Right renal cortex interstitium (tissue), 3 donors: ENCODE measurements around the gene KCNK2. TPM values are rescaled to one million over a fixed set of nuclear protein-coding genes. Genes with fewer than 3 reads are reported as not detected.
"Not testable (repeated sequence)": the region's sequence is repeated elsewhere in the genome, so short reads cannot be mapped to it uniquely, and the experiment has no call there.

Experiments
- DNase-seq, 3 donors: peaks; one replicate each; pipeline ENCODE4 v3.0.0-alpha.2; 2013; ENCODE audit warnings: low read depth in 3 of 3, low spot score in 2 of 3
- polyA plus RNA-seq, 3 donors: library from polyadenylated mRNA; unstranded; fragments of 120-200 nt; gene quantifications; one replicate each; pipeline ENCODE4 v1.2.1, GENCODE V29; 2013; ENCODE audit not compliant: insufficient read length in 3 of 3

Gene KCNK2
- polyA plus RNA-seq, 3 donors, result 1.9 to 2.5 (median 2.2) TPM

DNA sequence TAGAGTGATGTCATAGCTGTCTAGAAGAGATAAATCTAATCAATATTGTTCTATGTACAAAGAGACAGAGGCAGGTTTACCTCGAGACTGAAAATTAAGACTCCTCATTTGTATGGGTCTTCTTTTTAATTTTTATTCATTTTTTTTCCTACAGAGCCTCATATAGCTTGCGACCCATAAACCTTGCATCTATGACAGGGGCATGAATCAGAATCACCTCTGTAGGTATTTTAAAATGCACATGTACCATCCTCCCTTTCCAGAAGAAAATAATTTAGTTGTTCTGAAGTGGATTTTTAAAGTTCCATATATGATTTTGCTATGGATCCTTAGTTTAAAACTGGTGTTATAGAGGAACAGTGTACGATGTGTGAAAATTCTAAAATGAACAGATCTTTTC is 64.5 kb downstream of the KCNK2 start:
- DNase-seq, result no peak

DNA sequence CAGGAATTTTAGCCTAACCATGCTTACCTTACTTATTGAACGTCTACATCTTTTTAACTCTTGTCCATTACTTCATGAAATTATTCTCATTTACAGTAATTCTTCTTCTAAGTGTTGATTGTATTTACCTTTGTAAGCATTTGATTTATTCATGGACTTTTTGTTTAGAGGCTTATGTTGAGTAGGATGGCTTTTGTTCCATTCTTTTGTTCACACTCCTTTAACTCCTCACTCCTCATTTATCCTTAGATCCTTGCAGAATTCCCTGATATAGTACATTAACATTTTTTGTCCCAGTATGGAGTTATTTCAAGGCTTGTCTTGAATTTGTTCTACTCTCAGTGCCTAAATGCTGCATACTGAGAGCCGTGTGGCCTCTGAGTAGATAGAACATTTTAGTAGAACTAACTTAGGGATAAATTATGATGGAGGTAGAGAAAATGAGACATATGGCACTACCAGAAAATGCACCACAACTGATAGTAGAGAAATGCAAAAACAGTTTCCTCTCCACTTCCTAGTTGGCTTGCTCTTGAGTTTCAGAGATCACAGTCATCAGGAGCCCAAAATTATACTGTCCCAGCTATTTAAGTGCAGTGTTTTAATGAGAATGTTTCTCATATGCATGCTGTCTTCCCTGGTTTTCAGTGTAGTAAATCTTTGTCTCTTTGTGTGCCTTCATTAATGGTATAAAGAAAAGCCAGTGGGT is 69.5 kb downstream of the KCNK2 start:
- no peak for DNase-seq

DNA sequence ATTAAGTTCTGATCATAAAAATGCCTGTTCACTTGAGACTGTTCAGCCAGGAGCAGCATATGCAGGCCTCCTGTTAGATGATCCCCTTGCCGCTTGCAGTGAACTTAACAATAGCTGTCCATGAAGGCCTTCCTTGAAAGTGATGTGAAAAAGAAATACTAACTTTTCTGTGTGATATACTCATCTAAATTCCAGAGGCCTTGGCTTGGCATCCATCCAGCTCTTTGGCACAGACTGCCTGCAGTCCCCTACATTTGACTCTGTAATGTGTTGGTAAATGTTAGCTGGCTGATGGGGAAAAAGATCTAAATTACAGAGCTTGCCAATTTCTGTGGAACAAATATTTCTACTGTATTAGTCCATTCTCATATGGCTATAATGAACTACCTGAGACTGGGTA is 73.7 kb downstream of the KCNK2 start:
- DNase-seq, result no peak

DNA sequence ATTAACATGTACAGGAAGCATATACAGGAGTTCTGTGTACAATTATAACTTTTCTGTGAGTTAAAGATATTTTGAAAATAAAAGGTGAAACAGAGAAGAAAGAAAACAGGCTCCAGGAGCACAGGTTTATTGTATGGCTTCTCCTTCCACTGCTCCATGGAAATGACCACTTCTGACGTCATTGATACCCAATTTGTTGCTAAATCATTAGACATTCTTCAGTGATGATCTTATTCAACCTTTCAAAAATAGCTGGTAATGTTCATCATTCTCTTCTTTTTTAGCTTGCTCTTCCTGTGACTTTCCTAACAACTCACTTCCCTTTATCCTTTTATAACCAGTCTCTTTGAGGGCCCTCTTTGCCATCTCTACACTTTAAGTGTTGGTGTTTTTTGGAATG is 77.8 kb downstream of the KCNK2 start:
- no peak for DNase-seq

DNA sequence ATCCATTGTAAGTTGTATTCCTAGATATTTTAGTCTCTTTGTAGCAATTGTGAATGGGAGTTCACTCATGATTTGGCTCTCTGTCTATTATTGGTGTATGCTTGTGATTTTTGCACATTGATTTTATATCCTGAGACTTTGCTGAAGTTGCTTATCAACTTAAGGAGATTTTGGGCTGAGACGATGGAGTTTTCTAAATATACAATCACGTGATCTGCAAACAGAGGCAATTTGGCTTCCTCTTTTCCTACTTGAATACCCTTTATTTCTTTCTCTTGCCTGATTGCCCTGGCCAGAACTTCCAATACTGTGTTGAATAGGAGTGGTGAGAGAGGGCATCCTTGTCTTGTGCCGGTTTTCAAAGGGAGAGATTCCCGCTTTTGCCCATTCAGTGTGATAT is 80.6 kb downstream of the KCNK2 start:
- not testable (repeated sequence) for DNase-seq

DNA sequence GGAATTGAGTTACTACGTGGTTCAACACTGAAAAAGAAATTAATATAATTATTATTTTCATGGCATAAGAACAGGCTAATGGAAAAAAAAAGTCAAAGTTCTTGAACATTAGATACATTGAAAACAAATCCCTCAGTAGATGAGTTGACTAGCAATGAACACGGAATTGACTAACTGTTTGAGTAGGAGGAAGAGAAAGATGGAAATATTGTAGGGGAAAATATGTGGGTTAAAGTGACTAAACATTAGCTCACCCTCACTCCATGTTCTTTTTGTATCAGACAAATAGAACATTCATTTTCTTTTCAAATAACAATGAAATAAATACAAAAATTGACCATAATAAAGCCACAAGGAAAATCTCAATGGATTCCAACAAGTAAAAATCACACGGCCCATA is 84.3 kb downstream of the KCNK2 start:
- no peak for DNase-seq

DNA sequence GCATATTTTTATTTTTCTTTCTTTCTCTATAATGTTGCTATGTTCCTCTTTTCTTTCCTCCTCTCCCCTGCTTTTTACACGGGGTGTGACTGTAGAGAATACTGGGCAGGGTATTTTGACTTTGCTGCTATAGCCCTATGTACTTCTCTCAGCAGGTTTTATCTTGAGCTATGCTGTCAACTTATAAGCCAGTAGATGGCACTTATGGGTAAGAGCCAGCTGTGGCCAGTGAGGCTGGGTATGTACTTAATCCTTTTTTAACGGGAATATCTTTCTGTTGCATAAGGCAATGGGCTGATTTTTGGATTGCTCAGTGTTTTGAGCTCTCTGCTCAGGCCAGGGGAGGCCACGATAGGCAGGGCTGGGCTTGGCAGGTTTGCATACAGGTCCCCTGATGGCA is 99.0 kb downstream of the KCNK2 start:
- no peak for DNase-seq

DNA sequence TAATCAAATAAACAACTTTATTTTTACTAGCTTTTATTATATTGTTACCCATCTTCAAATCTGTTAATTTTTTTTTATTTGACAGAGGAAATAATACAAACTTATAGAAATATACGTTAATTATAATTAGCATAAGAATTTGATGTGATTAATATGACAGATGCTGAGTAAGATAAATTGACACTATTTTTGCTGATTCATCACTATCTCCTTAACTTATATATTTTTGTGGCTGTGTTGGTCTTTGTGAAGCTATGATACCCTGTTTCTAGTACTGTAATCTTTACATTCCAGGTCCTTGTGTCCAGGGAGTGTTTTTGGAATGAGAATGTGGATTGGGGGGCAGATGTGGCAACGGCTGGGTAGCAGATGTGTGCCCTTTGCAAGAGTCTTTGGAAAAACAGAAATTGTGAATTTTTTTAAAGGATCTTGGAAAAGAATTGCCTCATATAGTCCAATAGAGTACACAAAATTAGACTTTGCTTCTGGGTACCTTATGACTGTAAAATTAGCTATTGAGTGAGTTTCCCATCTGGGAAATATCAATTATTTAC is 102.6 kb downstream of the KCNK2 start:
- no peak for DNase-seq

DNA sequence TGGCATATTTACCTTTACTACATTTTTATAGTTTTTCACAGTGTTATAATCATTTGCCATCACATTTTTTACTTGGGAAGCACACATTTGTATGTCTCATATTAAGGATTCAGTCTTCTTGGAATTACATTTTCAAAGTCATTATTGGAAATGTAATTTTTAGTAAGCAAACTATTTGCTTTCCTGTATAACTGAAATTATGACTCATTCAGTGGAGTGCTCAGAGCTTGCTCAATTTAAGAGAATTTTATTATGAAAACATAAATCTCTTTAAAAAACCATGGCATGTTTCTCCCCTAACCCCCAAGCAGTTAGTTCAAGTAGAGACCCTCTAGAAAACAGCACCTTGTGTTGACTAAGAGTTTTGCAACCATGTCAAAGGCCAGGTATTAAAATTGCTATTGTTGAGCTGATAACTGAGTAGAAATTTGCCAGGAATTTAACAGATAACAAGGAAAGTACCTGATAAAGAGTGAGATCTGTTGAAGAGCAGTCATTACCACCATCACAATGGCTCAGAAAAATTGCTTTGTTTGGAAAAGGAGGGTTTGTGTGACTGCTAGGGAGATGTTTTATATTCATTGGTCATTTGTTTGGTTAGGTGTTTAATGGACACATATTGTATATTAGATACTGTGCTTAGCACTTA is 105.9 kb downstream of the KCNK2 start:
- DNase-seq, result no peak

DNA sequence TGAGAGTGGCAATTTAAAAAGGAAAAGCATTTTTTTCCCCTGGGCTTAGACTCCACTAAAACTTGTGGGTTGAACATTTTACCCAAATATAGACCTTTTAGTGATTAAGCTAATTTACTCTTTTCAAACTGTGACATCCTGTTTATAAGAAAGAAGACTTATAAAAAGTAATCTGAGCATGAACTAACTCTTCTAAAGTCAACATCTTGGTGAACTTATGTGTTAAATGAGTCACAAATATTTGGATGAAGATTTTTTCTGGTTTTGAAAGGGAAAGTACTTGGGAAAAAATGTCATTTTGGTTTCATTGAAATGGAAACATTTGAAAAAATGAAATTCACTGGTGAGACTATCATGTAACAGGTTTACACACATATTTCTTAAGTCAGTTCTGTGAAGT is 109.8 kb downstream of the KCNK2 start:
- DNase-seq, result no peak

DNA sequence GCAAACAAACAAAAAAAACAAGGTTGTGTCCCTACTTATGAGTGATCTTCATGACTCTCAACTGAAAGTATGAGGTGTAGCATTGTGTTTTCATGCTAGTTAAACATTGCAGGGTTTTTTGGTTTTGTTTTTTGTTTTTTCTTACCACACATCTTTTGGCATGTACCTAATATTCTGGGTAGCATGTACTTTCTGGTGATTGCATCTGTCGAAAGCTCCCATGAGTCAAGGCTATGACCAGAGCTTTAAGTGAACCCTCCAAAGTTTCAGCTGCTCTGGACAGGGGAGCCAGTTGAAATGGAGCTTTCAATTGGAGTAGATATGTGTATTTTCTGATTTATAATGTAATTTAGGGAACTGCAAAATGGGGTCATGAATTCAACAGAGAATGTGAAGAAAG is 115.5 kb downstream of the KCNK2 start:
- no peak for DNase-seq

DNA sequence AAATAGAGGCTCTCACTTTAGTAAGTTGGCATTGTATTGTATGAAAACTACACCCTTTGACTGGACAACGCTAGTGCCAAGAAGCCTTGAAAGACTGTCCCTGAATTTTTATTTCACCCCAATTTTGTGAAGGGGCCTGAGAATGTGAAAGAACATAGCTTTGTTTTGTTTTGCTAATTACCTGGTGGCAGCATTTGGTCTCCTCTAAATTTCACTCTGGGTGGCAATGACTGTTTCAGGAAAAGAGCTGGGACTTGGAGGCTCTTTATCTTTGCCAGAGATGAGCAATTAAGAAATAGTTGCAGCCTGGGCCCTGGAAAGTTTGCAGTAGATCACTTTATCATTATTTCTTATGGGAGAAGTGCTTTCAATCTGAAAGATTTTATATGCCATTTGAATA is 117.6 kb downstream of the KCNK2 start:
- no peak for DNase-seq

DNA sequence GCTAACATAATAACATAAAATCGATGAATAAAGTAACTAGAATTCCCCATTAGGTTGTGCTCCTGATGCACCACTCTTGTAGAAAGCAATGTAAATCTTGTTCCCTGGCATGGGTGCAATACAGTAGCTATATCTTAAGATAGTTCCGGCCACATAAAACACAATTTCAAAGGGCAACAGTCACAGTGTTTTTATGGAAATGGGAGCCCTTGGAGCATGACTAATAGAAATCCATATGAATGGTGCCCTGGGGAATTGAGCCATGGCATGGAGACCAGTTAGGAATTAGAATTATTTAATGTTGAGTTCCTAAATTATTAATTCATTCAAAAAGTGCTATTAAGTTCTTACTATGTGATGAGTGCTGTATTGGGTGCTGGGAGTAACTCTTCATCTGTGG is 118.7 kb downstream of the KCNK2 start:
- DNase-seq, result peak in 1 of 3 donors; percentile 3

DNA sequence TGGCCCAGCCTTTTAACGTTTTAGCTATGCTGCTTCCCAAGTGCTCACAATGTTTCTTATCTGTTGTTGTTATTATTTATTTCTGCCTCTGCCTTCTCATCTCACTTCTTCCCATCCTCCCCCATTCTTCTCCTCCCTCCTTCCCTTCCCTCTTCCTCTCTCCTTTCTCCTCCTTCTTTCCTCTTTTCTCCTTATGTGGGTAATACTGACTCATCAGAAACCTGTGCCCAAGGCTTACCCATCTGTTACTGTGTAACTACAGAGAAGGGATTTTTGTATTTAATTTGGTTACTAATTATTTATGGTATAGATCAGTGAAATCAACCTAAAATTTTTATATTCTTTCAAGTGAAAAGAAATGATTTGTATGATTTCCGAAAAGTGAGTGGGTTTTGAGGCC is 120.3 kb downstream of the KCNK2 start:
- DNase-seq, result no peak

DNA sequence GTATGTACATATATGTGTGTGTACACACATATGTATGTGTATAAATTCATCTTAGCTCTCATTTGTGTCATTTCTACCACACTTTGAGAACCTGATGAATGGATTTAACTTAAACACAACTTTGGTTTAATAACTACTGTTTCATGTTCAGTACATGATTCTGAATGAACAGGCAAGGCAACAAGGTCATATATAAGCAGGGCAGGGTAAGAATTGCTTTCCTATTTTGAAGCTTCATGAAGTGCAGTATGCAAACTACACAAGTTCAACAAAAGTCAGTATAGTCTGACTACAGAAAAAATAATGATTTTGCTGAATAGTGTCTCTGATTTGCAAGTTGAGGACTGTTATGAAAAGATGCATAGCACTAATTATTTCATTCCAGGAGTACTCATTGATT is 127.6 kb downstream of the KCNK2 start:
- no peak for DNase-seq

DNA sequence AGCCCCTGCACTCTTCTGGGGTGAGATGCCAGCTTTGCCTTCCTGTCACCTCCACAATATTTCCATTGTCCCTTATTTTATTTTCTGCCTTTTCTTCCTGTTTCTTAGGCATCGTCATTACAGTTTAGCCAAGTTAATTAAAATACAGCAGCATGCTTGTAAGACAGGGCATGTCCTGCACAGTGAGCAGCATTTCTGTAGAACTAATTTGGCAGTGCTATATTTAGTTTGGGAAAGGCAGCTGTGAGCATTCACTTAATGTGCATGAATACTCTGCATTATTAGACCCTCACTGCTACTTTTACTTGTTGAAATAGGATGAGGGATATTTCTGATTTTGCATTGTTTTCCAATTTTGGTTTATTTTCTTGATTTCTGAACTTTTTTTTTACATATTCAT is 133.3 kb downstream of the KCNK2 start:
- DNase-seq, result no peak

DNA sequence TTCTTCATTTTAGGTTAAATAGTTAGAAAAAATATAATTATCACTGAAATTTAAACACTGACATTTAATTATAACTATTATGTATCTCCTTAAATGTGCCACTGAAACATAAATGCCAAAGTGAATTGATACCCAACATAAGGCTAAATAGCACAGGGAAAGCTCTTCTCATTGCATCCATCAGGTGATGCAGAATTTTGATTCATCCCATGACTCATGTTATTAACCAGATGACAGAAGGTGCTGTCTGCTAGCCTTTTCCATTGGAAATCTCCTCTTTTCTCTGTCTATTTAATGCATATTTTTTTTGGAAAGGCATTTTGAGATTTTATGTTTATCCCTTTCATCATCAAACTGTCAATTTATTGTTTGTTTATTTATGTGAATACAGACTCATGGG is 136.8 kb downstream of the KCNK2 start:
- no peak for DNase-seq

DNA sequence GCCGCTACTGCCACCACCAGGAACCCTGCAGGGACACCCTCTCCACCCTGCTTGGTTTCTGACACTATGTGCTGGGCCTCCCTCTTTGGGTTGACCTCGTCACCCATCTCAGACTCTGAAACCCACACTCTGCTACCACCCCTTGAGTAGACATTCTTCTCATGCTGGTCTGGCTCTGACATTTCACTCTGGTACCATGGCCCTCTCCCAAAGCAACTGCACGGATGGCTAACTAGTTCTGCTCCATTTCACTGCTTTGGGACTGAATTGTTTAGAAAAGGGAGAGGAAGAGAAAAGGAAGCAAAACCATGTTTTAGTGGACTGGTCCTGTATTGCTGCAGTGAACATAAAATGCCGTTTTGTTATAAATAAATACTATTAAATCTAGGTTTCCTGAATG is 137.8 kb downstream of the KCNK2 start:
- DNase-seq, result no peak

DNA sequence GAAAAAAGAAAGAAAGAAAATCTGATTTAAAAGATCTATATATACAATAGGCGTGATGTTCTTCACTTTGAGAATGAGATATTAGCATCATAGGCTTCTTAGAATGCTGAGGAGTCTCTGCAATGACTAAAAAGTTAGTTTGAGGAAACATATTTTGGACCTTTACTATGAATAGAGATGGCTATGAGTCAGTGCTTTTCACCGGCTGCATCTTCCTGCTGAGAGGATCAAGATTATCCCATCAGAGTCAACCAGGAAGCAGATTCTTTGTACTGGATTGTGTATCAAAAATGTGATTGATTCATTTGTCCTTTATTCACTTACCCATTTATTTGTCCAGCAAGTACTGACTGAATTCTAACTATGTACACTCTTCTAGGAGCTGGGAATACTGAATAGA is 144.2 kb downstream of the KCNK2 start:
- no peak for DNase-seq

DNA sequence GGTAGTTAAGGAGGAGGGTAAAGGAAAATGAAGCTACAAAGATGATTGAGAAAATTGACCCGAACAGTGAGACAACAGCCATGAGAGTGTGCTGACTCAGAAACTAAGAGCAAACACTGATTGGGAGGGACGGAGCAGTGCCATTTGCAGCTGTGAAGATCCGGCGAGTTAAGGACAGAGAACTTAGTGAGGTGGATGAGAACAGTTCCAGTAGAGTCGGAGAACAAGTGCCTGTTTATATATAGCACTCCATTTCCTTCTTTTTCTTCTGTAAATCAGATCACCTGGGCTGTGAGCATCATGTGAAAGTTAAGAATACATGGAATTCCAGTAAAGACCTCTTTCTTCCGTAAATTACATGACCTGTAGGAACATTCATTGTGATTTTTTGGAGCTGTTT is 145.7 kb downstream of the KCNK2 start:
- no peak for DNase-seq

DNA sequence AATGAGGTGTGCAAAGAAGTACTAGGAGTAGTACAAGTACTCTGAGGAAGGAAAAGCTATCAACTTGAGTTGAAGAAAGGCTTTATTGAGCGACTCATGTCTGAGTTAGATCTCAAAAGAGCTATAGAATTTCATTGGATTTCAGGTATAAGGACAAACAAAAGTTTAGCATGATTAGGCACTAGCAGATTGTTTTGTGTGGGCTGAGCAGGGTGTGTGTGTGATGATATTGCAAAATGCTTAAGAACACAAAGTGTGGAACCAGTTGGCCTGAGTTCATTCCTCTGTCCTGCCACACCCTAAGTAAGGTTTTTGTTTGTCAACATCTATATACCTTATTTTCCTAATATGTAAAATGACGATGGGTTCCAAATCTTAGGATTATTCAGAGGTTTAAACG is 158.9 kb downstream of the KCNK2 start:
- DNase-seq, result no peak

DNA sequence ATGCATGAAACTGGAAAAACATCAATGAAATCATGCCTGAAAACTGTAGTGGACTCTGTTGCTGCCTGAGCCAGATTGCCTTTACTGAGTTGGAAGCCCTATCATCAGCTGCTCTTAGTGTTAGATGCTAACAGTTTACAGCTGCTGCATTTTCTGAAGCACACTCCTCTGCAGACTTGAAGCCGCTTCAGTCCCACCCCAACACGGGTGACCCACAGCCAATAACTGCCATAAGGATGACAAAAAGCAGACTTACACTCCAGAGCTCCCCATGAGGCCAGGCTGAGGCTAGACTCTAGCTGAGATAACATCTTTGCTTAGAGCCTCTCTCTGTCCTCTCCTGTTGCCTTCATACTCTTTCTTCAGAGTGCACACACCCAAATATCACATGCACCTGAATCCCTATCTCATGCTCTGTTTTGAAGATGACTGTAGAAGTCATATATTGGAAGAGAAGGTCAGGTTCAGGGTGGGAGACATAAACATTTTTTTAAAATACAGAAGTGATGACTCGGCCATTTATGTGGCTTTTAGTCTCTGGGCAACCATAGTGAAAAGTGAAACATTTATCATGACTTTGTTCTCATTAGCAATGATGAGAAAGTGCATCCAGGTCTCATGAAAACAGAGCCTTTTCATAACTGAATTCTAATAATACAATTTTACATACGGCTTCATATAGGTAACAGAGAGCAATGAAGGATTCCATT is 161.0 kb downstream of the KCNK2 start:
- no peak for DNase-seq
